Measurements from ENCODE around the gene MRPS26.

DNA sequence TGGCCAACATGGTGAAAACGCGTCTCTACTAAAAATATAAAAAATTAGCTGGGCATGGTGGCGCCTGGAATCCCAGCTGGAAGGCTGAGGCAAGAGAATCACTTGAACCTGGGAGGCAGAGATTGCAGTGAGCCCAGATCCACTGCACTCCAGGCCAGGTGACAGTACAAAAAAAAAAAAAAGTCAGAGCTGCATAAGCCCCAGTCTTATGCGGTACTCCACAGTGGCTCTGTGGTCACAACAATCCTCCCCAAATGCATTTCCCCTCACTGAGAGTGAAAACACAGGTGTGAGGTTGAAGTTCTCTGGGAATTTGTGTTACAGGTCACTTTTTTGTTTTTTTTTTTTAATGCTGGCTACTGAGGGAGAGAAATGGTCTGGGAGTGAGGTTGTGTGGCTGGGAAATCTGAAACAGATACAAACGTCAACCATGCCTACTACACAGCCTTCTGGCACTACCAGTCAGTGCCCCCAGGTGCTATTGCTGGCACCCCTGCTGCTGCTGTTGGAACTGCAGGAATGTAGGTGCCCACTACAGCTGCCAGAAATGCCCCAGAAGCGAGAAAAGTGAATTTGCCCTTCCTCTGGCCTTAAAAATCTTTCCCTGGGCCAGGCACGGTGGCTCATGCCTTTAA, 5.7 kb downstream of the MRPS26 start:
- TF ChIP-seq POLR2A (IDR thresholded peaks at IDR 0.05; ENCODE audit: low read length), result no peak
- TF ChIP-seq GATA1 (IDR thresholded peaks at IDR 0.05; ENCODE audit: low read depth, low read length), result no peak

Measured in erythroblast (primary cell).